Ectodermal cell (in vitro differentiated cells): ENCODE data around the gene CA10.

Experiments used
- H3K27ac ChIP-seq: 2 replicates; pipeline ENCODE4 v1.7.0; 2013; ENCODE audit warnings: mild to moderate bottlenecking, low read depth, low read length; ENCODE audit not compliant: insufficient read depth, poor library complexity, severe bottlenecking
- H3K27me3 ChIP-seq: 2 replicates; pipeline ENCODE4 v1.7.0; 2013; ENCODE audit warnings: mild to moderate bottlenecking, low read length; ENCODE audit not compliant: insufficient read depth, control insufficient read depth, poor library complexity, severe bottlenecking
- H3K36me3 ChIP-seq: one replicate; pipeline ENCODE4 v1.7.0; 2013; ENCODE audit warnings: low read length; ENCODE audit not compliant: control insufficient read depth, insufficient read depth
- H3K4me1 ChIP-seq: one replicate; pipeline ENCODE4 v1.7.0; 2013; ENCODE audit warnings: low read length; ENCODE audit not compliant: control insufficient read depth, insufficient read depth
- H3K4me3 ChIP-seq: 2 replicates; pipeline ENCODE4 v1.7.0; 2013; ENCODE audit warnings: low read depth, low read length, control low read depth; ENCODE audit not compliant: insufficient read depth
- H3K9me3 ChIP-seq: 2 replicates; pipeline ENCODE4 v1.7.0; 2013; ENCODE audit warnings: mild to moderate bottlenecking, low read length, moderate library complexity; ENCODE audit not compliant: control insufficient read depth
- WGBS, 2 experiments: methylation state at CpG; one replicate each; pipeline ENCODE4 v1.1.7; 2013; ENCODE audit warnings: missing lambda C conversion rate in 2 of 2; 5-methylcytosine and 5-hydroxymethylcytosine counted together

Gene CA10

DNA sequence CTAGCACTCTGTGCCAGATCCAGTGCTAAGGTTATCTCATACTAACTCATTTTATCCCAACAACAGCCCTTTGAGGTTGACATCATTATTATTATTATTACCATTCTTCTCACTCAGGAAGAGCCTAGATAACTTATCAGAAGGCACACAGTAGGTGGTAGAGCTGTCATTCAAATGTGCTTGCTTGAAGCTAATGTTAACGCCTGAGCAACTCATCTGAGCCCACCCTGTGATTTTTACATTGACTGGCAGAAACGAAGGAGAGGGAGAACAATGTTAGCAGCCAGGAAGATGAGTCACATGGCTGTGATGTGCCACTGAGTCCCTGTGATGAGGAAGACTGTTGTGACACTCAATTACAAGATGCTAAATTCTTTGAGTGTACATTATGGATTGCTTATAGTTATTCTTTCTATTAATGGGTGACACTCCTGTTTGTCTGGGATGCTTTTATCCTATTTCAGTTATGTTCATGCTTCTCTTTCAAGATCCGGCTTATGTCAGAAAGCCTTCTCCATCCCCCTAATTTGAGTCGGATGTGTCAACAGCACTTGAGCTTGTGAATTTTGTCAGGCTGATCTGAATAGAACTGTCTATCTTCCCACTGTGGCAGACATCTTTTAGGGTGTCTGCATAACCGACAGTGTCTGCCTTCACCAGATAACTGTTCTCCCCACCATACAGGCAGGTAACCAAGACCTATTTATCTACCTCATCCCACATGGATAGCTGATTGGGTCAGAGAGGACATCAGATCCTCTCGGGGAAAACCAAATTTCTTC, 426.4 kb downstream of the CA10 start:
- Histone ChIP-seq H3K27ac (no peak overlapping the region), H3K4me3 (no peak overlapping the region), H3K9me3 (no peaks in the 10 kb centered on the region), H3K36me3 (no peaks in the 10 kb centered on the region), H3K27me3 (no peaks in the 10 kb centered on the region), H3K4me1 (peaks cover 15% of the 10 kb centered on the region)
- WGBS, 2 experiments = 66 to 68% methylated on average over 6 of the region's 6 CpGs

DNA sequence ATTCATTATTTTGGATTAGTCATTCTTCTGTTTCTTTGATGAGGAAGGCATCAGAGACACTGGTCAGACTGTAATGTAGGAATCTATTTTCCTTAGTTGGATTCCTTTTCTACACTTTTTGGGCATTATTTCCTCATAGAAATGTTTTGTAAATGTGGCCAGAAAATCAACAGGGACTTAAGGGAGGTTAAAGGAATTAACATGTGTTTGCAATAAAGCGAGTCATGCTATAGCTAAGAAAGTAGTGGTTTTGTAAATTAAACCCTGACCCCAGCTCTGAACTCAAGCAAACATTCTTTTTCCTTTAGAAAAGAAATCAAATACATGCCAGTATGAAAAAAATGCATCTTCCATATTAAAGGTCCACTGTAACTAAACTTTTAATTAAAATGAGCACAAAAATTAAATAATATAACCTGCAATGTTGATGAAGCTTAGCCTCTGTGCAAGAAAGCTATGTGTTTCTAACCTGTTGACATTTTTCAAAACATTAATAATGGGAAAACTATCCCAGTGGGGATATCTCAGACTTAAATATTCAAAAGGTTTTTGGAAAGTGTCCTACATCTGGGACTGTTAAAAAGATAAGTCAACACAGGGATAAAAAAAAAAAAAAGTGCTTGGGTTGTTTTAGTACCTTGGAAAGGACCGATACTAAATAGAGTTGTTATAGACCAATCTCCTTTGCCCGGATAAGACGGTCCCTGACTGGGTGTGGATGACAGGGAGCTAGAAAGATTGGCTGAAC, 428.0 kb downstream of the CA10 start:
- WGBS, 2 experiments = 95 to 96% methylated on average over 4 of the region's 4 CpGs
- H3K9me3 ChIP-seq = no peaks in the 10 kb centered on the region

DNA sequence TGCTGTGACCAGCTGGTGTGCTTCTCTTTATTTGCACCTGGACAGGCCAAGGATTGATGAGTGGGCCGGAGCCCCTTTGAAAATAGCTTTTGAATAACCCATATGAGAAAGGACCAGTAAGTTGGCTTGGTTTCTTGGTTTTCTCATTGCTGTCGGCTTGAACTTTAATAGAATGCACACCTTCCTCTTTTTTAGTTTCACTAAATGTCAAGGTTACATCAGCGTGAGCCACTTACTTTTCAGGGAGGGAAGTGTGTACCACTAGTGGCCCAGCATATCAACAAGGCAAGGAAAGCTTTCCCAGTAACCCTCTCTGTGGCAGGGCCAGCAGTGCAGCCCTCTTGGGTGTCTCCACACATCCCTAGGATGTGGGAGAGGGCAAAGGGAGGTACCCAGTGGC, 433.3 kb downstream of the CA10 start:
- no peaks in the 10 kb centered on the region for H3K4me1 ChIP-seq
- H3K36me3 ChIP-seq = no peaks in the 10 kb centered on the region
- H3K4me3 ChIP-seq = no peak overlapping the region
- WGBS, 2 experiments = 92 to 97% methylated on average over 3 of the region's 3 CpGs
- H3K27me3 ChIP-seq = no peaks in the 10 kb centered on the region
- no peaks in the 10 kb centered on the region for H3K9me3 ChIP-seq
- H3K27ac ChIP-seq = no peak overlapping the region

More for the DNA sequence above, 428.0 kb downstream of the CA10 start:
- no peaks in the 10 kb centered on the region for H3K27me3 ChIP-seq
- H3K27ac ChIP-seq = no peak overlapping the region
- H3K4me3 ChIP-seq = no peak overlapping the region
- H3K4me1 ChIP-seq = peaks cover 15% of the 10 kb centered on the region
- H3K36me3 ChIP-seq = no peaks in the 10 kb centered on the region

DNA sequence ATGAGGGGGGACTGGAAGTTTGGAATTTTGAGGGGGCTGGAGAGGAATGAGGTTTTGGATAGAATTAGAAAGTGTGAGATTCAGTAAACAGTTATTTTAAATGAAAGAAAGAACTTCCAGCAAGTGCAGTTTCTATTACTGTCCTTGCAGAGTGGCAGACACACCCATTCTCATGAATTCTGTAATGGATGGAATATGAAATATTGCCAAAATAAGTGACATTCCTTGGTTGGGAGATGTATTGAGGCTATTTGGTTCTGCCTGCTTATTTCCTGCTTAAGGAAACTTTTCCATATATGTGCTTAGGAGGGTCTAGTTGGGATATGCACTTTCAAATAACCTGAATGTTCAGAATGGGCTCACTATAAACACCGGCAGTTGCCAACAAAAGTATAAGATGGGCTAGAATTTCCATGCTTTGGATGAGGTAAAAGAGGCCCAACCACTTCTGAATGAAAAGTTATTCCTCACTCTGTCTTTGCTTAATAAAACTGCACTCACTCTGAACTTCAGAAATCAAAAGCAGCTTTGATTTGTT, 434.4 kb downstream of the CA10 start:
- 92 to 100% methylated on average over 1 of the region's 1 CpG for WGBS, 2 experiments

DNA sequence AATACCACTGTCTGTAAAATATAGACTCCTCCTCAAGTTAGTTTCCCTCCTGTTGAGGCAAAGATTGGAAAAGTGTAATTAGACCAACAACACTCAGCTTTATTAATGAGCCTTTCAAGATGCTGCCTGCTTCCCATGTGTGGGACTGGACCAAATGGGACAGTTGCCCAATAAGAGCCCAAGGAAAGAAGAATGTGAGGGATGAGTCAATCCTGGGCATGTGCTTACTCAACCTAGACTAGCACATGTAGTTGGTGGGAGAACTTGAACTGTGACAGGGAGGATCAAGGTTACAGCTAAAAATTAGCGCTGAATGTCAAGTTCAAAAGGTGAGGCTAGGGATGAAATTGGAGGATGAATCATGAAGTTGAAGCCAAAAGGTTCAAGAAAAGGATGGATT, 435.5 kb downstream of the CA10 start:
- WGBS, 2 experiments = 92 to 98% methylated on average over 1 of the region's 1 CpG
- Histone ChIP-seq H3K4me1 (no peaks in the 10 kb centered on the region), H3K27ac (no peak overlapping the region), H3K4me3 (no peak overlapping the region), H3K9me3 (no peaks in the 10 kb centered on the region), H3K36me3 (no peaks in the 10 kb centered on the region), H3K27me3 (no peaks in the 10 kb centered on the region)

More for the DNA sequence above, 434.4 kb downstream of the CA10 start:
- Histone ChIP-seq H3K9me3 (no peaks in the 10 kb centered on the region), H3K27ac (no peak overlapping the region), H3K36me3 (no peaks in the 10 kb centered on the region), H3K4me1 (no peaks in the 10 kb centered on the region), H3K27me3 (no peaks in the 10 kb centered on the region), H3K4me3 (no peak overlapping the region)

DNA sequence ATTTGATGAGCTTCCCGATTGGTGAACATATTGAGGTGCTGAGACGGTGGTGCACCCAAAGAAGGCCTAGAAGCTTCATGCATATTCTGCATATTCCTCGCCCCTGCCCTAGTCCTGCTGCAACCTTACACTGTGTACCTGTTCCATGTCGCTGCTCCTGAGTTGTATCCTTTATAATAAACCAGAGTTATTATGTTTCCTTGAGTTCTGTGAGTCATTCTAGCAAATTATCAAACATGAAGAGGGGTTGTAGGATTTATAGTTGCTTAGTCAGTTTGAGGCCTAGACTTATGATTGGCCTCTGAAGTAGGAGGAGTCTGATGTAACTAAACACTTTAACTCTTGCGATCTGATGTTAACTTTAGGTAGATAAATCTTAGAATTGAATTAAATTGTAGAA, 436.8 kb downstream of the CA10 start:
- Histone ChIP-seq H3K27ac (no peak overlapping the region), H3K9me3 (no peaks in the 10 kb centered on the region), H3K4me3 (no peak overlapping the region), H3K4me1 (no peaks in the 10 kb centered on the region), H3K27me3 (no peaks in the 10 kb centered on the region), H3K36me3 (no peaks in the 10 kb centered on the region)
- 93 to 95% methylated on average over 5 of the region's 5 CpGs for WGBS, 2 experiments

DNA sequence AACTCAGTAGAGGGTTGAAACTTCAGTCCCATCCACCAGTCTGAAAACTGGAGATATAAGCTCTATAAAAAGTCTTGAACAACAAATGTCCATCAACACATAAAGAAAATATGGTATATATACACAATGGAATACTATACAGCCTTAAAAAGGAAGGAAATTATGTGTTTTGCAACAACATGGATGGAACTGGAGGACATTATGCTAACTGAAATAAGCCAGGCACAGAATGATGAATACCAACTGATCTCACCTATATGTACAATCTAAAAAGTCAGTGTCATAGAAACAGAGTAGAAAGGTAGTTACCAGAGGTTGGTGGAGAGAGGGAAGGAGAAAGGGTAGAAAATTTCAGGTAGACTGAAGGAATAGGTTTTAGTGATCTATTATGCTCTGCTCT, 438.1 kb downstream of the CA10 start:
- no peaks in the 10 kb centered on the region for H3K27me3 ChIP-seq
- H3K36me3 ChIP-seq = no peaks in the 10 kb centered on the region

DNA sequence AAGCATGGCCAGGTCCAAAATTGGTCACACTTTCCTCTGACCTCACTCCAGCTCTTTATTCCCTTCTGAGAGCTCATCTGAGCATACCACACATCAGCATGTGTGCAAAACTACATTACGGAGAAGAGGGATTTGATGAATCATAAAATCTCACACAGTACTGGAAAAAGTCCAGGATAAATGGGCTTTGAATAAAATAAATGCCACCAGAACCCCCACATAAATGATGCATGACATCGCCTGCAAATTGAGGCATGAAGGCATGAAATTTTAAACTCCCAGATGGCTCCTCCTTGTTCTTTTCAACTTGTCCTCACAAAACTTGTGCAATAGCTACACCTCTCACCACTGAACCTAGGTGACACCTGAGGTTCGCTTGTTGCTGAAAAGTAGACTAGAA, 439.5 kb downstream of the CA10 start:
- no peaks in the 10 kb centered on the region for H3K36me3 ChIP-seq
- WGBS, 2 experiments = 87 to 92% methylated on average over 1 to 3 of the region's 3 CpGs
- no peak overlapping the region for H3K4me3 ChIP-seq
- no peaks in the 10 kb centered on the region for H3K4me1 ChIP-seq
- no peak overlapping the region for H3K27ac ChIP-seq
- H3K9me3 ChIP-seq = no peaks in the 10 kb centered on the region
- no peaks in the 10 kb centered on the region for H3K27me3 ChIP-seq

More for the DNA sequence above, 438.1 kb downstream of the CA10 start:
- Histone ChIP-seq H3K4me1 (no peaks in the 10 kb centered on the region), H3K9me3 (no peaks in the 10 kb centered on the region), H3K27ac (no peak overlapping the region), H3K4me3 (no peak overlapping the region)

DNA sequence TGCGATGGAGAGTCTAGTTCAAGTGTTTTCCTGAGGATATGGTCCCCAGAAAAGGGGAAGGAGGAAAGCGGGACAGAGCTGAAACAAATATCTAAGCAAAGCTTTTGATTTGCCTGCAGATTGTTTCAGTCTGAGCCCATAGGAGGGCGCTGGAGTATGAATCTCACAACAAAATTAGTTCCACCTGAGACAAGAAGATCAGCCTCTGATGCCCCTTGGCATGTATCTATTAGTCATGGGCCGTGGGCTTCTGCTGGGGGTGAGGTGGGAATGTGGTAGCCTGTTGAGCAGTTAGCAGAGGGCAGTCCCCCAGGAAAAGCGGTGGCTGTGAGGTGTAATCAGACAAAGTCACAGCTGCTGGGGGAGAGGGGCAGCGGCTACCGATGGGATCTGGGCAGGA, 446.9 kb downstream of the CA10 start:
- no peaks in the 10 kb centered on the region for H3K36me3 ChIP-seq

DNA sequence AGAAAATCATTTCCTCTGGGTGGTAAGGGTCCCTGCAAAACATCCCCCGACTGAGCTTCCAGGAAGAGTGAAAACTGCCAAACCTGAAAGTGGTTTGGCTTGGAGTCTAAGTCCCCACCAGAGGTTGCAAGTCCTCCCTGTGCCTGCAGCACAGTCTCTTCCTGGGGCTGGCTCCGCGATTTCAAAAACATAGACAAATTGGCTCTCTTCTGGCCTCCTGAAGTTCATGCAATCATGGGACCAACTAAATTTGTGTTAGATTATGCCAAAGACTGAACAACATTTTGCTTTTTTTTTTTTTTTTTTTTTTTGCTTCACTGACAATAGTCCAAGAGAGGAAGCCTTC, 447.9 kb downstream of the CA10 start:
- WGBS, 2 experiments = 91 to 93% methylated on average over 3 of the region's 3 CpGs
- Histone ChIP-seq H3K27ac (no peak overlapping the region), H3K9me3 (no peaks in the 10 kb centered on the region), H3K36me3 (no peaks in the 10 kb centered on the region), H3K4me1 (no peaks in the 10 kb centered on the region), H3K4me3 (no peak overlapping the region), H3K27me3 (no peaks in the 10 kb centered on the region)

More for the DNA sequence above, 446.9 kb downstream of the CA10 start:
- Histone ChIP-seq H3K4me3 (no peak overlapping the region), H3K4me1 (no peaks in the 10 kb centered on the region), H3K9me3 (no peaks in the 10 kb centered on the region), H3K27ac (no peak overlapping the region), H3K27me3 (no peaks in the 10 kb centered on the region)
- WGBS, 2 experiments = 83% methylated on average over 7 of the region's 7 CpGs
